ENCODE results near the gene OR6C2. TPM values are rescaled to one million over a fixed set of nuclear protein-coding genes. Genes with fewer than 3 reads are reported as not detected.

The OR6C2 gene
- total RNA-seq, 1 experiment from 2014 or later: not detected

GRCh38 chr12:55501601-55502000 lies 57.7 kb downstream of the OR6C2 start:
- Histone ChIP-seq H2BK15ac (ENCODE audit: low read depth, low read length) (no peak overlapping the region), H2AFZ (ENCODE audit: low read length) (no peak overlapping the region), H2BK120ac (ENCODE audit: low read depth, low read length, poor library complexity, severe bottlenecking) (no peak overlapping the region), H2BK12ac (ENCODE audit: insufficient read length, low read depth, low read length) (no peak overlapping the region), H4K8ac (replicated peaks; ENCODE audit: insufficient read length, low read depth, low read length) (no peak overlapping the region), H2BK20ac (ENCODE audit: low read depth, low read length, poor library complexity, severe bottlenecking) (no peak overlapping the region), H3K79me1 (ENCODE audit: insufficient read depth, low read depth, low read length, poor library complexity, severe bottlenecking) (no peaks in the 10 kb centered on the region), H3K4me1 (ENCODE audit: insufficient read depth, low read length) (no peaks in the 10 kb centered on the region; the same call in 1 of the 2 replicates), H4K91ac (ENCODE audit: insufficient read length, low read depth, low read length) (no peak overlapping the region), H3K27ac (ENCODE audit: insufficient read length, low read depth, low read length) (no peak overlapping the region), H3K23ac (ENCODE audit: insufficient read length, low read depth, low read length) (no peak overlapping the region), H3K27me3 (ENCODE audit: insufficient read depth, low read length) (no peaks in the 10 kb centered on the region), H4K5ac (ENCODE audit: insufficient read length, low read depth, low read length) (no peak overlapping the region), H3K4me2 (ENCODE audit: insufficient read depth, insufficient read length, low read length) (no peak overlapping the region), H2BK5ac (ENCODE audit: insufficient read length, low read length) (no peak overlapping the region), H3K14ac (ENCODE audit: insufficient read depth, low read length) (no peak overlapping the region), H3T11ph (ENCODE audit: low read length) (no peak overlapping the region), H3K23me2 (ENCODE audit: insufficient read length, low read depth, low read length, poor library complexity, severe bottlenecking) (no peaks in the 10 kb centered on the region), H3K79me2 (ENCODE audit: insufficient read depth, low read length) (no peaks in the 10 kb centered on the region), H3K9ac (ENCODE audit: extremely low read depth, insufficient read length, low read length) (no peak overlapping the region), H4K20me1 (ENCODE audit: control insufficient read depth, insufficient read depth, insufficient read length) (no peaks in the 10 kb centered on the region), H3K4ac (ENCODE audit: low read depth, low read length) (no peak overlapping the region), H3K18ac (ENCODE audit: insufficient read length, low read depth, low read length) (no peak overlapping the region), H2AK5ac (ENCODE audit: insufficient read length, low read length) (no peak overlapping the region), H3K9me3 (ENCODE audit: control insufficient read depth, low read depth, low read length) (no peaks in the 10 kb centered on the region), H3K56ac (ENCODE audit: insufficient read length, low read depth, low read length) (no peak overlapping the region)
- no peaks in the 10 kb centered on the region for H3K4me1 Mint-ChIP-seq
- DNase-seq: no peak
- H3K36me3 Mint-ChIP-seq (ENCODE audit: insufficient read depth in 1 of 3, low read depth in 3 of 3): no peaks in the 10 kb centered on the region
- no CpG with 5 or more reads among the region's 2 CpGs for WGBS (ENCODE audit: extremely low coverage, insufficient read length, low lambda C conversion rate)
- H3K27me3 Mint-ChIP-seq (ENCODE audit: low read depth): peaks cover 2% of the 10 kb centered on the region; the same call in 1 of the 2 replicates
- H3K9me3 Mint-ChIP-seq: peaks cover 3% of the 10 kb centered on the region in 2 experiments; a peak in 2 of 5 replicates
- no peak overlapping the region for H3K4me3 Mint-ChIP-seq
- no peak overlapping the region for H3K27ac Mint-ChIP-seq
- no peak for TF ChIP-seq CTCF (conservative IDR thresholded peaks at IDR 0.05)

Other genes starting within 250 kb of the OR6C2 start
- not detected in 2 replicates for gene OR10A7, start 223.1 kb upstream of the OR6C2 start, total RNA-seq (2021)
- gene OR6C74, start 199.5 kb upstream of the OR6C2 start, total RNA-seq (2021): not detected in 2 replicates
- gene OR6C6, start 147.5 kb upstream of the OR6C2 start, total RNA-seq (2021): not detected in 2 replicates
- not detected in 2 replicates for gene OR6C1, start 129.7 kb upstream of the OR6C2 start, total RNA-seq (2021)
- gene OR6C3, start 113.3 kb upstream of the OR6C2 start, total RNA-seq (2021): not detected in 2 replicates
- gene OR6C75, start 81.1 kb upstream of the OR6C2 start, total RNA-seq (2021): not detected in 2 replicates
- not detected in 2 replicates for gene OR6C65, start 43.5 kb upstream of the OR6C2 start, total RNA-seq (2021)
- gene OR6C76, start 17.8 kb upstream of the OR6C2 start, total RNA-seq (2021): not detected in 2 replicates
- gene OR6C70, start 26.1 kb downstream of the OR6C2 start, total RNA-seq (2021): not detected in 2 replicates
- not detected in 2 replicates for gene OR6C68, start 48.3 kb downstream of the OR6C2 start, total RNA-seq (2021)
- not detected in 2 replicates for gene OR6C4, start 105.5 kb downstream of the OR6C2 start, total RNA-seq (2021)
- not detected in 2 replicates for gene OR2AP1, start 128.4 kb downstream of the OR6C2 start, total RNA-seq (2021)
- gene OR10P1, start 192.8 kb downstream of the OR6C2 start, total RNA-seq (2021): not detected in 2 replicates